IMR-90 (cell line): ENCODE measurements around the gene ADRA2A. TPM values are rescaled to one million over a fixed set of nuclear protein-coding genes. Genes with fewer than 3 reads are reported as not detected.

Experiments
- ATAC-seq: fragments of 200-7000 bp; cut with Tn5 transposase; 2 replicates; pipeline ENCODE4 v1.9.1; 2020; ENCODE audit warnings: low read depth, mild to moderate bottlenecking, moderate library complexity
- BruUV-seq: library from RNA; stranded (reverse); fragments of 400-500 nt; replicated peaks from 2 replicates; lab custom pipeline; 2021; lab: Mats Ljungman, UMichigan
- CTCF ChIA-PET: fragments of 300-600 bp; formaldehyde crosslinking; extraction: SDS; loops from one replicate; lab custom pipeline; 2021; ENCODE audit warnings: antibody characterized with exemption; lab: Yijun Ruan, JAX
- POLR2A ChIA-PET: fragments of 300-600 bp; sonication (Branson Sonifier 250); formaldehyde crosslinking; loops from one replicate; lab custom pipeline; 2022; ENCODE audit warnings: antibody characterized with exemption; ENCODE audit not compliant: unreplicated experiment; lab: Charles Lee
- DNase-seq: peaks from one replicate; pipeline ENCODE4 v3.0.0; 2013
- H2AFZ ChIP-seq: replicated peaks from 2 replicates; pipeline ENCODE3; 2013; ENCODE audit warnings: low read length, mild to moderate bottlenecking; ENCODE audit not compliant: poor library complexity
- H2AK5ac ChIP-seq: 2 replicates; pipeline ENCODE4 v1.6.1; 2013; ENCODE audit warnings: low read depth, low read length, inconsistent platforms
- H2AK9ac ChIP-seq: replicated peaks from 2 replicates; pipeline ENCODE3; 2013; ENCODE audit warnings: mild to moderate bottlenecking, low read depth, low read length, moderate library complexity; ENCODE audit not compliant: poor library complexity
- H2BK120ac ChIP-seq: 2 replicates; pipeline ENCODE4 v1.6.1; 2013; ENCODE audit warnings: low read depth, low read length, inconsistent platforms
- H2BK15ac ChIP-seq: 3 replicates; pipeline ENCODE4 v1.6.1; 2013; ENCODE audit warnings: low read depth, low read length, inconsistent platforms
- H2BK20ac ChIP-seq: 2 replicates; pipeline ENCODE4 v1.6.1; 2013; ENCODE audit warnings: low read depth, mild to moderate bottlenecking, inconsistent platforms, low read length, moderate library complexity
- H2BK5ac ChIP-seq: 2 replicates; pipeline ENCODE4 v1.6.1; 2013; ENCODE audit warnings: mild to moderate bottlenecking, low read depth, low read length, inconsistent platforms; ENCODE audit not compliant: poor library complexity, severe bottlenecking
- H3K14ac ChIP-seq: replicated peaks from 2 replicates; pipeline ENCODE4 v1.6.1; 2013; ENCODE audit warnings: low read depth, low read length, inconsistent platforms
- H3K18ac ChIP-seq: 2 replicates; pipeline ENCODE4 v1.6.1; 2013; ENCODE audit warnings: low read depth, low read length, control low read depth
- H3K23ac ChIP-seq: 2 replicates; pipeline ENCODE4 v1.6.1; 2013; ENCODE audit warnings: low read depth, low read length, inconsistent platforms
- H3K27ac ChIP-seq: 2 replicates; pipeline ENCODE4 v1.5.1; 2013; ENCODE audit warnings: mild to moderate bottlenecking, control low read depth, low read length; ENCODE audit not compliant: insufficient read depth
- H3K27me3 ChIP-seq: 2 replicates; pipeline ENCODE4 v1.6.1; 2013; ENCODE audit warnings: low read length; ENCODE audit not compliant: control insufficient read depth, insufficient read depth
- H3K36me3 ChIP-seq: 2 replicates; pipeline ENCODE4 v1.6.1; 2013; ENCODE audit warnings: low read length, mixed read lengths; ENCODE audit not compliant: control insufficient read depth, insufficient read depth
- H3K4ac ChIP-seq: 2 replicates; pipeline ENCODE4 v1.6.1; 2013; ENCODE audit warnings: low read depth, low read length, inconsistent platforms
- H3K4me1 ChIP-seq: 2 replicates; pipeline ENCODE4 v1.6.1; 2013; ENCODE audit warnings: low read length, mixed read lengths; ENCODE audit not compliant: control insufficient read depth, insufficient read depth
- H3K4me2 ChIP-seq: 2 replicates; pipeline ENCODE4 v1.6.1; 2013; ENCODE audit warnings: low read depth, mild to moderate bottlenecking, control low read depth, low read length, moderate library complexity
- H3K4me3 ChIP-seq: 2 replicates; pipeline ENCODE4 v1.5.1; 2013; ENCODE audit warnings: low read depth, mild to moderate bottlenecking, control low read depth, low read length, moderate library complexity; ENCODE audit not compliant: insufficient read depth
- H3K56ac ChIP-seq: 2 replicates; pipeline ENCODE4 v1.6.1; 2013; ENCODE audit warnings: low read length, inconsistent platforms; ENCODE audit not compliant: insufficient read depth; ENCODE audit errors: extremely low read depth
- H3K79me1 ChIP-seq, 2 experiments: 2 replicates each; pipeline ENCODE4 v1.6.1; 2013; ENCODE audit warnings: low read length in 2 of 2, inconsistent platforms in 1 of 2, low read depth in 1 of 2
- H3K9ac ChIP-seq: 2 replicates; pipeline ENCODE4 v1.6.1; 2013; ENCODE audit warnings: low read depth, low read length, control low read depth
- H3K9me1 ChIP-seq: 2 replicates; pipeline ENCODE4 v1.6.1; 2013; ENCODE audit warnings: low read length, inconsistent platforms; ENCODE audit not compliant: insufficient read depth
- H3K9me3 ChIP-seq: 2 replicates; pipeline ENCODE4 v1.6.1; 2013; ENCODE audit warnings: low read length; ENCODE audit not compliant: control insufficient read depth, insufficient read depth
- H4K20me1 ChIP-seq: 2 replicates; pipeline ENCODE4 v1.6.1; 2013; ENCODE audit warnings: low read length, inconsistent platforms; ENCODE audit not compliant: insufficient read depth
- H4K5ac ChIP-seq: 2 replicates; pipeline ENCODE4 v1.6.1; 2013; ENCODE audit warnings: mild to moderate bottlenecking, low read depth, low read length, control low read depth
- H4K8ac ChIP-seq, 2 experiments: 2 replicates each; pipeline ENCODE4 v1.6.1; 2013; ENCODE audit warnings: low read depth in 2 of 2, low read length in 2 of 2, control low read depth in 1 of 2, inconsistent platforms in 1 of 2
- H4K91ac ChIP-seq: 2 replicates; pipeline ENCODE4 v1.6.1; 2013; ENCODE audit warnings: low read depth, low read length, inconsistent platforms; ENCODE audit not compliant: insufficient read depth
- BHLHE40 ChIP-seq: fragments of 150-350 bp; IDR thresholded peaks from 2 replicates; pipeline ENCODE4 v1.6.1; 2016; ENCODE audit warnings: mild to moderate bottlenecking, low read depth, low read length
- CHD1 ChIP-seq: IDR thresholded peaks from 2 replicates; pipeline ENCODE4 v1.6.1; 2012; ENCODE audit warnings: low read depth, low read length, improper control_type of control experiment
- FOS ChIP-seq: fragments of 150-350 bp; IDR thresholded peaks from 2 replicates; pipeline ENCODE4 v1.6.1; 2016; ENCODE audit warnings: low read depth, low read length
- MAZ ChIP-seq: IDR thresholded peaks from 2 replicates; pipeline ENCODE4 v1.6.1; 2012; ENCODE audit warnings: low read depth, mild to moderate bottlenecking, low read length, improper control_type of control experiment, moderate library complexity, borderline replicate concordance
- RAD21 ChIP-seq: IDR thresholded peaks from 2 replicates; pipeline ENCODE4 v1.6.1; 2012; ENCODE audit warnings: low read length, improper control_type of control experiment
- RFX5 ChIP-seq: IDR thresholded peaks from 2 replicates; pipeline ENCODE4 v1.8.0; 2012; ENCODE audit warnings: low read depth, mild to moderate bottlenecking, low read length, moderate library complexity
- WGBS, 2 experiments: methylation state at CpG; one replicate each; pipeline versions ENCODE4 v1.1.5 to v1.1.7; 2013; ENCODE audit warnings: missing lambda C conversion rate in 2 of 2; ENCODE audit not compliant: insufficient read length in 1 of 2; ENCODE audit errors: extremely low coverage in 2 of 2; 5-methylcytosine and 5-hydroxymethylcytosine counted together
- dilution Hi-C: fragments of 300-500 bp; cut with HindIII; formaldehyde crosslinking; loops from one replicate; pipeline ENCODE4 v1.14.3; 2018; ENCODE audit warnings: low sequenced_read_pairs; ENCODE audit not compliant: unreplicated experiment
- in situ Hi-C: fragments of 300-500 bp; cut with MboI; formaldehyde crosslinking; loops from 3 replicates; pipeline ENCODE4 v1.14.3; 2019; ENCODE audit warnings: low sequenced_read_pairs, inconsistent platforms, mixed read lengths
- intact Hi-C: fragments of 100-400 bp; cut with micrococcal nuclease; formaldehyde crosslinking; loops from 2 replicates; pipeline ENCODE4 v1.10.0; 2022
- polyA plus RNA-seq, 3 experiments: library from polyadenylated mRNA; depleted of rRNA; stranded (reverse); fragments of >200 nt; gene quantifications; 2 replicates each; pipeline ENCODE4 v1.2.3, GENCODE V29; 2012; ENCODE audit warnings: low replicate concordance in 1 of 3
- total RNA-seq: library from RNA; depleted of rRNA; stranded (reverse); fragments of >200 nt; gene quantifications from 2 replicates; pipeline ENCODE4 v1.2.3, GENCODE V29; 2012
- TF ChIP-seq, protein P1 (sequence below): conservative IDR thresholded peaks from 2 replicates; pipeline ENCODE4 v1.5.1; 2012; ENCODE audit warnings: mild to moderate bottlenecking, low read depth, low read length, improper control_type of control experiment
- TF ChIP-seq, protein P2 (sequence below): fragments of 150-350 bp; IDR thresholded peaks from 2 replicates; pipeline ENCODE4 v1.6.1; 2016; ENCODE audit warnings: low read depth, mild to moderate bottlenecking, low read length, moderate library complexity, borderline replicate concordance

Gene ADRA2A
- total and polyA plus RNA-seq, 2 of the 4 experiments (the other 2 are of a cell fraction), result not detected

DNA sequence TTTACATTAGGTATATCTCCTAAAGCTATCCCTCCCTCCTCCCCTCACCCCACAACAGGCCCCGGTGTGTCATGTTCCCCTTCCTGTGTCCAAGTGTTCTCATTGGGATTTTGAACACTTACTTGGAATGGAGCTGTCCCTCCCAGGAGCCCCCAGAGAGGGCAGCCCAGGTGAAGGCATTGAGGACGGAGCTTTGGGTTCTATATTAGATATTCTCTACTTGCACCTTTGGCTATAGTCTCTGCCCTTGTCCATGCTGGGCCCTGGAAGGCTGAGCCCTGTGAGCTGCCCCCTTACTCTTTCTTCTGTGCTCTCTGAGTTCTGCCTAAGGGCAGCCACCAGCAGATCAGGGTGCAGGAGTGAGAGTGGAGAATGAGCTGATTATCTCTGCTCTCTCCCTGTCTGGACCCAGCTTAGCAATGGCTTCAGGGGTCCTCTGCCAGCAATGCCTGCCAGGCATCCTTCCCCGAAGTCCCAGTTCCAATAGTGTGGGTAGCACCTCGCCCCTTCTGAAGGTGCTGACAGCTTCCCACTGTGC, 11.2 kb downstream of the ADRA2A start:
- Histone ChIP-seq H3K27ac (no peak overlapping the region), H4K8ac (no peak overlapping the region), H2AFZ (no peak overlapping the region), H4K91ac (no peak overlapping the region), H3K23ac (no peak overlapping the region), H3K14ac (no peak overlapping the region), H3K27me3 (peaks cover 10% of the 10 kb centered on the region), H3K56ac (no peak overlapping the region), H2AK9ac (no peak overlapping the region), H2BK120ac (no peak overlapping the region), H3K9ac (no peak overlapping the region), H2BK5ac (no peak overlapping the region), H3K18ac (no peak overlapping the region), H3K4me3 (no peak overlapping the region), H3K9me1 (no peaks in the 10 kb centered on the region), H4K20me1 (no peaks in the 10 kb centered on the region), H3K4me1 (no peaks in the 10 kb centered on the region), H3K36me3 (no peaks in the 10 kb centered on the region), H2AK5ac (no peak overlapping the region), H3K4me2 (no peak overlapping the region), H2BK15ac (no peak overlapping the region), H3K79me1 (no peaks in the 10 kb centered on the region), H2BK20ac (no peak overlapping the region), H4K5ac (no peak overlapping the region), H3K9me3 (no peaks in the 10 kb centered on the region), H3K4ac (no peak overlapping the region)
- TF ChIP-seq RFX5 (no peak), BHLHE40 (no peak), CHD1 (no peak), MAZ (no peak), RAD21 (no peak), FOS (no peak)
- TF ChIP-seq, protein P1, sequence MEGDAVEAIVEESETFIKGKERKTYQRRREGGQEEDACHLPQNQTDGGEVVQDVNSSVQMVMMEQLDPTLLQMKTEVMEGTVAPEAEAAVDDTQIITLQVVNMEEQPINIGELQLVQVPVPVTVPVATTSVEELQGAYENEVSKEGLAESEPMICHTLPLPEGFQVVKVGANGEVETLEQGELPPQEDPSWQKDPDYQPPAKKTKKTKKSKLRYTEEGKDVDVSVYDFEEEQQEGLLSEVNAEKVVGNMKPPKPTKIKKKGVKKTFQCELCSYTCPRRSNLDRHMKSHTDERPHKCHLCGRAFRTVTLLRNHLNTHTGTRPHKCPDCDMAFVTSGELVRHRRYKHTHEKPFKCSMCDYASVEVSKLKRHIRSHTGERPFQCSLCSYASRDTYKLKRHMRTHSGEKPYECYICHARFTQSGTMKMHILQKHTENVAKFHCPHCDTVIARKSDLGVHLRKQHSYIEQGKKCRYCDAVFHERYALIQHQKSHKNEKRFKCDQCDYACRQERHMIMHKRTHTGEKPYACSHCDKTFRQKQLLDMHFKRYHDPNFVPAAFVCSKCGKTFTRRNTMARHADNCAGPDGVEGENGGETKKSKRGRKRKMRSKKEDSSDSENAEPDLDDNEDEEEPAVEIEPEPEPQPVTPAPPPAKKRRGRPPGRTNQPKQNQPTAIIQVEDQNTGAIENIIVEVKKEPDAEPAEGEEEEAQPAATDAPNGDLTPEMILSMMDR, result no peak
- TF ChIP-seq, protein P2, sequence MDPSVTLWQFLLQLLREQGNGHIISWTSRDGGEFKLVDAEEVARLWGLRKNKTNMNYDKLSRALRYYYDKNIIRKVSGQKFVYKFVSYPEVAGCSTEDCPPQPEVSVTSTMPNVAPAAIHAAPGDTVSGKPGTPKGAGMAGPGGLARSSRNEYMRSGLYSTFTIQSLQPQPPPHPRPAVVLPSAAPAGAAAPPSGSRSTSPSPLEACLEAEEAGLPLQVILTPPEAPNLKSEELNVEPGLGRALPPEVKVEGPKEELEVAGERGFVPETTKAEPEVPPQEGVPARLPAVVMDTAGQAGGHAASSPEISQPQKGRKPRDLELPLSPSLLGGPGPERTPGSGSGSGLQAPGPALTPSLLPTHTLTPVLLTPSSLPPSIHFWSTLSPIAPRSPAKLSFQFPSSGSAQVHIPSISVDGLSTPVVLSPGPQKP, result no peak
- in situ Hi-C loops, result loop anchor here (25.0 kb wide), 1 partner anchor 1224 kb away; no protein-coding TSS in a partner anchor
- WGBS, 2 experiments, result no CpG with 5 or more reads among the region's 4 CpGs
- dilution Hi-C loops, result no loop called here
- ChIA-PET CTCF (interaction anchor here (2.1 kb wide), 1 partner anchor 11 kb away, joined by 9 read pairs; the partner anchor contains the start of gene ADRA2A), POLR2A (no interaction called here)
- intact Hi-C loops, result no loop called here
- no TSS peak for BruUV-seq
- no peak for ATAC-seq
- DNase-seq, result no peak
